ENCODE results near the gene LRRC15. TPM values are rescaled to one million over a fixed set of nuclear protein-coding genes. Genes with fewer than 3 reads are reported as not detected.

The LRRC15 gene
- total RNA-seq, 4 donors from 2014 or later, result 5.6 to 23.7 (median 9.6) TPM; not detected in 1

DNA sequence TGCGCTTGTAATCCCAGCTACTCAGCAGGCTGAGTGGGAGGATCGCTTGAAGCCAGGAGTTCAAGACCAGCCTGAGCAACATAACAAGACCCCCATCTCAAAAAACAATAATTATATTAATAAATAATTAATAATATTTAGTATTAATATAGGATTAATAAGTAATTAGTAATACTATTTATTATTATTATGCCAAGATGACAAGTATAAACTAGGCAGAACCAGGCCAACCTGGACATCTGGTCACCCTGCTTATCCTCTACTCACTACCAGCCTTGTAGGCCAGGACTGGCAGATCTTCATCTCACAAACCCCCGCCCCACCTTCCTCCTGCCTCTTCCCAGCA, 18.8 kb downstream of the LRRC15 start:
- no peak for DNase-seq (ENCODE audit: low spot score in 2 of 2)
- Histone ChIP-seq H3K36me3 (no peaks in the 10 kb centered on the region), H3K27ac (no peak overlapping the region), H3K4me3 (no peak overlapping the region), H3K4me1 (no peaks in the 10 kb centered on the region), H3K9me3 (no peaks in the 10 kb centered on the region), H3K27me3 (no peaks in the 10 kb centered on the region)
- WGBS, result 82% methylated on average over 3 of the region's 3 CpGs
- TF ChIP-seq, protein P1, sequence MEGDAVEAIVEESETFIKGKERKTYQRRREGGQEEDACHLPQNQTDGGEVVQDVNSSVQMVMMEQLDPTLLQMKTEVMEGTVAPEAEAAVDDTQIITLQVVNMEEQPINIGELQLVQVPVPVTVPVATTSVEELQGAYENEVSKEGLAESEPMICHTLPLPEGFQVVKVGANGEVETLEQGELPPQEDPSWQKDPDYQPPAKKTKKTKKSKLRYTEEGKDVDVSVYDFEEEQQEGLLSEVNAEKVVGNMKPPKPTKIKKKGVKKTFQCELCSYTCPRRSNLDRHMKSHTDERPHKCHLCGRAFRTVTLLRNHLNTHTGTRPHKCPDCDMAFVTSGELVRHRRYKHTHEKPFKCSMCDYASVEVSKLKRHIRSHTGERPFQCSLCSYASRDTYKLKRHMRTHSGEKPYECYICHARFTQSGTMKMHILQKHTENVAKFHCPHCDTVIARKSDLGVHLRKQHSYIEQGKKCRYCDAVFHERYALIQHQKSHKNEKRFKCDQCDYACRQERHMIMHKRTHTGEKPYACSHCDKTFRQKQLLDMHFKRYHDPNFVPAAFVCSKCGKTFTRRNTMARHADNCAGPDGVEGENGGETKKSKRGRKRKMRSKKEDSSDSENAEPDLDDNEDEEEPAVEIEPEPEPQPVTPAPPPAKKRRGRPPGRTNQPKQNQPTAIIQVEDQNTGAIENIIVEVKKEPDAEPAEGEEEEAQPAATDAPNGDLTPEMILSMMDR (IDR thresholded peaks at IDR 0.05), result no peak
- TF ChIP-seq POLR2AphosphoS5 (IDR thresholded peaks at IDR 0.05), result no peak
- no peak for TF ChIP-seq EP300 (IDR thresholded peaks at IDR 0.05)
- TF ChIP-seq POLR2A (IDR thresholded peaks at IDR 0.05), result no peak

DNA sequence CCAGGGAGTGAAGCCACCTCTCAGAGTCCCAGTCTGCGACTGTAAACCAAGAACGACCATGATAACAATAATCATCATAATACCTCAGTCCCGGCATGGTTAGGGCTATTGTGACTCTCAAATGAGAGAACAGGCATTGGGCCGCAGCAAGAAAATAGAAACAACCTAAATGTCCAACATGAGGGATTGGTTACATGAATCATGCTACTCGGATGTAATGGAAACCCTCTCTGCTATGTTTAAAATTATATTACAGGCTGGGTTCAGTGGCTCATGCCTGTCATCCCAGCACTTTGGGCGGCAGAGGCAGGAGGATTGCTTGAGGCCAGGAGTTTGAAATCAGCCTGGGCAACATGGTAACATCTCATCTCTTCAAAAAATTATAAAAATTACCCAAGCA, 21.2 kb downstream of the LRRC15 start:
- 74% methylated on average over 4 of the region's 6 CpGs for WGBS
- TF ChIP-seq POLR2AphosphoS5 (IDR thresholded peaks at IDR 0.05) (no peak), POLR2A (IDR thresholded peaks at IDR 0.05) (no peak)
- TF ChIP-seq, protein P1 (IDR thresholded peaks at IDR 0.05), result no peak

DNA sequence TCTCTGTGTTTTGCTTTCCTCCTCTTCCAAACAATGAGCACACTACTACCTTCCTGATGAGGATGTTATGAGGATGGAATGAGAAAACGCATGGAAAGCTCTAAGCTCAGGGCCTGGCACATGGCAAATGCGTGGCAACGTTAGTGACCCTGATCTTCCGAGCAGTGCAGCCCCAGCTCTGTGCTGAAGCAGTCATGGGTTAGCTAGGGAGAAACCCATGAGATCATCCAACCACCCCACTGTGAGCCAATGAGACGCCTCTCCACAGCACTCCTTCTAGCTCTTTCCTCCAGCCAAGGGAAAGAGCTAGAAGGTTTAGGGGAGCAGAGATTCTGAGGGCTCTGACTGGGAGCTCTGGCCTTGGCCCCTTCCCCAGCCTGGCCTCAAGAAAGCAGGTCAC, 22.9 kb downstream of the LRRC15 start:
- Histone ChIP-seq H3K36me3 (no peaks in the 10 kb centered on the region), H3K9me3 (no peaks in the 10 kb centered on the region), H3K4me3 (no peak overlapping the region), H3K27ac (no peak overlapping the region), H3K27me3 (no peaks in the 10 kb centered on the region), H3K4me1 (no peaks in the 10 kb centered on the region)
- no peak for DNase-seq (ENCODE audit: low spot score in 2 of 2)
- TF ChIP-seq POLR2A (IDR thresholded peaks at IDR 0.05), result no peak
- TF ChIP-seq, protein P1 (IDR thresholded peaks at IDR 0.05), result no peak
- 74% methylated on average over 4 of the region's 5 CpGs for WGBS

More for the DNA sequence above, 21.2 kb downstream of the LRRC15 start:
- H3K36me3 ChIP-seq, result no peaks in the 10 kb centered on the region
- DNase-seq (ENCODE audit: low spot score in 2 of 2), result no peak
- H3K27me3 ChIP-seq, result no peaks in the 10 kb centered on the region
- H3K4me3 ChIP-seq, result no peak overlapping the region
- no peaks in the 10 kb centered on the region for H3K9me3 ChIP-seq
- no peaks in the 10 kb centered on the region for H3K4me1 ChIP-seq
- H3K27ac ChIP-seq, result no peak overlapping the region

DNA sequence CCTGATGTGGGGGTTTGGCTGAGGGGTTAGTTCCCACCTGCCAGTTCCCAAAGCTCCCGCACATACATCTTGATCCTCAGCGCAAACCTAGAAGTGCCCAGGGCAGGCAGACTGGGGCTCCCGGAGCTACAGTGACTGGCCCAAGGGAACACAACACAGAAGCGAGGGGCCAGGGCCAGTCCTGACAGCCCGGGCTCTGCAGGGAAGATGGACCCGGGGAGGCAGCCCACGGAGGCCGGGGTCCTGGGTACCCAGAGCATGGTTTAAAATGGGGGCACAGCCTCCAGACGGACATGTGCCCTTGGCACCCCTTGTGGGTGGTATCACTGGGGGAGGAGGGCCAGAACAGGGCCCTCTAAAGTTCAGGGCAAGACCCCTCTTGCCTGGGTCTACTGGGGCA, 23.5 kb downstream of the LRRC15 start:
- Histone ChIP-seq H3K36me3 (no peaks in the 10 kb centered on the region), H3K27me3 (no peaks in the 10 kb centered on the region), H3K4me1 (no peaks in the 10 kb centered on the region), H3K4me3 (no peak overlapping the region), H3K9me3 (no peaks in the 10 kb centered on the region), H3K27ac (no peak overlapping the region)
- WGBS, result 84% methylated on average over 8 of the region's 9 CpGs
- no peak for DNase-seq (ENCODE audit: low spot score in 2 of 2)
- no peak for TF ChIP-seq POLR2A (IDR thresholded peaks at IDR 0.05)
- TF ChIP-seq POLR2AphosphoS5 (IDR thresholded peaks at IDR 0.05), result no peak
- TF ChIP-seq, protein P1 (IDR thresholded peaks at IDR 0.05), result no peak
- TF ChIP-seq EP300 (IDR thresholded peaks at IDR 0.05), result no peak

DNA sequence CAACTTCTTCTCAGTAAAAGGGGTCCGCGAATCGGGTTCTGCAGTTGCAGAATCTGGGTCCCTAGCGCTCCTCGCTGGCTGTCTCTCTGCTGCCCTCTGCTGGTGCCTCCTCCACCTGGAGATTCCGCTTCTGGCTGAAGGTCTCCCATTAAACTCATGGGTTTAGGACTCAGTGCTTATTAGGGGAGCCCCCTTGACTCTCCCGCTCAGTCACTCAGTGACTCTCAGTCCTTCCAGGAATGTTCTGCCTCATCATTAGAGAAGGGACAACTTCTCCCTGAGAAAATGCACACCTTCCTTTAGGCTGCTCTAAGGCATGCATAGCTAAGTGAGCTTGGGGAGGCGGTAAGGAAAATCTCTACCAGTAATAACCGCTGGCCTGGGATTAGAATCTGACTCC, 25.5 kb downstream of the LRRC15 start:
- DNase-seq (ENCODE audit: low spot score in 2 of 2), result no peak
- Histone ChIP-seq H3K36me3 (no peaks in the 10 kb centered on the region), H3K27me3 (no peaks in the 10 kb centered on the region), H3K27ac (no peak overlapping the region), H3K9me3 (no peaks in the 10 kb centered on the region), H3K4me1 (no peaks in the 10 kb centered on the region), H3K4me3 (no peak overlapping the region)
- 50% methylated on average over 9 of the region's 9 CpGs for WGBS
- TF ChIP-seq, protein P1 (IDR thresholded peaks at IDR 0.05), result peak; percentile 72 to 95
- TF ChIP-seq POLR2A (IDR thresholded peaks at IDR 0.05), result no peak

Data from suprapubic skin (tissue), 4 donors.